B cell (primary cell): Measurements from ENCODE around the gene ASH1L. TPM values are rescaled to one million over a fixed set of nuclear protein-coding genes. Genes with fewer than 3 reads are reported as not detected.
"Not testable (repeated sequence)": the region's sequence is repeated elsewhere in the genome, so short reads cannot be mapped to it uniquely, and the experiment has no call there.

Experiments
- ATAC-seq: fragments of 200-7000 bp; cut with Tn5 transposase; one replicate; pipeline ENCODE4 v1.10.0; 2021; ENCODE audit warnings: low read depth, mild to moderate bottlenecking, moderate number of reproducible peaks, moderate library complexity
- CTCF ChIA-PET: fragments of 350-600 bp; sonication (Branson Sonifier 250); formaldehyde crosslinking; loops from one replicate; lab custom pipeline; 2021; ENCODE audit warnings: antibody characterized with exemption, inconsistent platforms; lab: Charles Lee
- POLR2A ChIA-PET: fragments of 350-600 bp; sonication (Branson Sonifier 250); formaldehyde crosslinking; loops from one replicate; lab custom pipeline; 2021; ENCODE audit warnings: antibody characterized with exemption; lab: Charles Lee
- DNase-seq: peaks from one replicate; pipeline ENCODE4 v3.0.0; 2013
- H2AFZ ChIP-seq: 2 replicates; pipeline ENCODE4 v1.6.1; 2012; ENCODE audit warnings: mild to moderate bottlenecking, low read depth, low read length; ENCODE audit not compliant: insufficient read depth, poor library complexity, severe bottlenecking
- H3K27ac ChIP-seq, 2 donors: 1 replicate in 1 of 2; 2 replicates in 1 of 2; pipeline ENCODE4 v1.5.1; 2012 to 2013; ENCODE audit warnings: low read length in 2 of 2, mild to moderate bottlenecking in 2 of 2, moderate library complexity in 1 of 2
- H3K27me3 ChIP-seq, 4 experiments: fragments of 200-600 bp in 1 of 4; sonication (generic) in 1 of 4; replicated peaks in 1 of 4; 1 replicate in 2 of 4; 2 replicates in 2 of 4; pipeline versions ENCODE4 v1.6.1 to v1.7.0; 2013 to 2016; ENCODE audit warnings: low read length in 3 of 4, mild to moderate bottlenecking in 2 of 4, mixed read lengths in 1 of 4, moderate library complexity in 1 of 4; ENCODE audit not compliant: insufficient read depth in 4 of 4, control insufficient read depth in 3 of 4; ENCODE audit errors: control extremely low read depth in 1 of 4
- H3K36me3 ChIP-seq, 2 experiments: replicated peaks in 1 of 2; 1 replicate in 1 of 2; 2 replicates in 1 of 2; pipeline versions ENCODE4 v1.6.1 to v1.7.1; 2013; ENCODE audit warnings: low read length in 1 of 2; ENCODE audit not compliant: insufficient read depth in 2 of 2, control insufficient read depth in 1 of 2; ENCODE audit errors: control extremely low read depth in 1 of 2, extremely low read depth in 1 of 2
- H3K4me1 ChIP-seq, 2 donors: fragments of 200-600 bp in 1 of 2; sonication (generic) in 1 of 2; 1 replicate in 1 of 2; 2 replicates in 1 of 2; pipeline versions ENCODE4 v1.5.1 to v1.6.1; 2013 to 2017; ENCODE audit warnings: low read length in 2 of 2; ENCODE audit not compliant: control insufficient read depth in 2 of 2, insufficient read depth in 2 of 2
- H3K4me2 ChIP-seq: replicated peaks from 2 replicates; pipeline ENCODE3; 2012; ENCODE audit warnings: mild to moderate bottlenecking, low read depth, low read length; ENCODE audit not compliant: poor library complexity, severe bottlenecking
- H3K4me3 ChIP-seq, 5 experiments: fragments of 200-600 bp in 1 of 5; sonication (generic) in 1 of 5; 1 replicate in 3 of 5; 2 replicates in 2 of 5; pipeline versions ENCODE4 v1.5.1 to v1.7.0; 2011 to 2016; ENCODE audit warnings: low read length in 4 of 5, mild to moderate bottlenecking in 4 of 5, low read depth in 2 of 5, control low read depth in 1 of 5, moderate library complexity in 1 of 5; ENCODE audit not compliant: insufficient read depth in 1 of 5; ENCODE audit errors: control extremely low read depth in 1 of 5, extremely low read depth in 1 of 5
- H3K79me2 ChIP-seq: fragments of 200-600 bp; sonication (generic); one replicate; pipeline ENCODE4 v1.6.0; 2016; ENCODE audit warnings: low read length; ENCODE audit not compliant: control insufficient read depth, insufficient read depth
- H3K9ac ChIP-seq: fragments of 200-600 bp; sonication (generic); 2 replicates; pipeline ENCODE4 v1.6.1; 2017; ENCODE audit warnings: mild to moderate bottlenecking, low read length, moderate library complexity
- H3K9me3 ChIP-seq, 3 donors: one replicate each; pipeline versions ENCODE4 v1.6.1 to v1.7.1; 2013; ENCODE audit warnings: low read length in 2 of 3; ENCODE audit not compliant: control insufficient read depth in 2 of 3, insufficient read depth in 1 of 3; ENCODE audit errors: control extremely low read depth in 1 of 3
- H4K20me1 ChIP-seq: 2 replicates; pipeline ENCODE4 v1.6.0; 2012; ENCODE audit warnings: mild to moderate bottlenecking, low read length; ENCODE audit not compliant: insufficient read depth, control insufficient read depth, poor library complexity, severe bottlenecking
- H3K27ac Mint-ChIP-seq: one replicate; pipeline ENCODE4 v1.8.0; 2021; ENCODE audit warnings: mixed read lengths
- H3K27me3 Mint-ChIP-seq: one replicate; pipeline ENCODE4 v1.8.0; 2021; ENCODE audit warnings: mixed read lengths
- H3K4me1 Mint-ChIP-seq: one replicate; pipeline ENCODE4 v1.8.0; 2021; ENCODE audit warnings: mixed read lengths
- H3K4me3 Mint-ChIP-seq: one replicate; pipeline ENCODE4 v1.8.0; 2021; ENCODE audit warnings: mixed read lengths
- H3K9me3 Mint-ChIP-seq: one replicate; pipeline ENCODE4 v1.8.0; 2022; ENCODE audit warnings: mixed read lengths; ENCODE audit not compliant: insufficient read depth
- CTCF ChIP-seq: fragments of 200-600 bp; IDR thresholded peaks from one replicate; pipeline ENCODE4 v1.8.0; 2022; ENCODE audit warnings: antibody characterized with exemption, mild to moderate bottlenecking
- EZH2 ChIP-seq: IDR thresholded peaks from 2 replicates; pipeline ENCODE4 v1.6.1; 2012; ENCODE audit warnings: borderline replicate concordance, low read depth, mild to moderate bottlenecking, moderate library complexity, low read length; ENCODE audit not compliant: insufficient read depth, poor library complexity, severe bottlenecking
- WGBS: methylation state at CpG from one replicate; pipeline ENCODE4 v1.1.5; 2013; ENCODE audit warnings: missing lambda C conversion rate; ENCODE audit not compliant: insufficient coverage; 5-methylcytosine and 5-hydroxymethylcytosine counted together
- intact Hi-C: fragments of 100-400 bp; cut with micrococcal nuclease; formaldehyde crosslinking; loops from one replicate; pipeline ENCODE4 v1.10.0; 2022
- polyA plus RNA-seq: library from polyadenylated mRNA; depleted of rRNA; stranded (reverse); fragments of >200 nt; gene quantifications from 2 replicates; pipeline ENCODE4 v1.2.3, GENCODE V29; 2012
- total RNA-seq, 2 donors: library from RNA; stranded (reverse); fragments of 120-200 nt in 1 of 2; gene quantifications; 1 replicate in 1 of 2; 2 replicates in 1 of 2; pipeline versions ENCODE4 v1.2.3 to v1.2.4, GENCODE V29; 2013 to 2022

Gene ASH1L
- total and polyA plus RNA-seq, 2 donors (not counting 1 experiment from before 2014, with no cell fraction given) = 17.7 to 124 TPM

DNA sequence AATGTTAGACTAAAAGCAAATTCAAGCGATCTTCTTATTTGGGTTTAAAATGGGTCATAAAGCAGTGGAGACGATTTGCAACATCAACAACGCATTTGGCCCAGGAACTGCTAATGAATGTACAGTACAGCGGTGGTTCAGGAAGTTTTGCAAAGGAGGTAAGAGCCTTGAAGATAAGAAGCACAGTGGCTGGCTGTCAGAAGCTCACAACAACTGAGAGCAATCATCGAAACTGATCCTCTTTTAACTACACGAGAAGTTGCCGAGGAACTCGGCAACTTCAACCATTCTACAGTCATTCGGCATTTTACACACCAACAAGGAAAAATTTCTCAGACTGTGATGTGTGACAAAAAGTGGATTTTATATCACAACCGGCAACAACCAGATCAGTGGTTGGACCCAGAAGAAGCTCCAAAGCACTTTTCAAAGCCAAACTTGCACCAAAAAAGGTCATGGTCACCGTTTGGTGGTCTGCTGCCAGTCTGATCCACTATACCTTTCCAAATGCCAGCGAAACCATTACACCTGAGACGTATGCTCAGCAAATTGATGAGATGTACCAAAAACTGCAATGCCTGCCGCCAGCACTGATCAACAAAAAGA is 47.9 kb downstream of the ASH1L start:
- CTCF ChIA-PET = no interaction called here
- intact Hi-C loops = no loop called here
- Histone ChIP-seq H3K79me2 (peaks cover 96% of the 10 kb centered on the region), H3K4me3 (no peak overlapping the region), H3K36me3 (peaks cover 0 to 18% of the 10 kb centered on the region in 2 experiments), H3K4me1 (peaks cover 3 to 7% of the 10 kb centered on the region in 2 donors), H3K4me2 (no peak overlapping the region), H4K20me1 (peaks cover 34% of the 10 kb centered on the region), H3K27ac (no peak overlapping the region), H3K9me3 (no peaks in the 10 kb centered on the region), H3K27me3 (no peaks in the 10 kb centered on the region), H2AFZ (no peak overlapping the region), H3K9ac (no peak overlapping the region)
- DNase-seq = no peak
- peak overlapping the region; percentile 68 for H3K27ac Mint-ChIP-seq
- TF ChIP-seq CTCF (no peak), EZH2 (no peak)
- WGBS = 81% methylated on average over 8 of the region's 14 CpGs
- POLR2A ChIA-PET = no interaction called here
- no peak overlapping the region for H3K4me3 Mint-ChIP-seq
- peaks cover 39% of the 10 kb centered on the region for H3K4me1 Mint-ChIP-seq
- H3K9me3 Mint-ChIP-seq = no peaks in the 10 kb centered on the region
- no peaks in the 10 kb centered on the region for H3K27me3 Mint-ChIP-seq
- ATAC-seq = no peak

- no peaks in the 10 kb centered on the region for H3K27me3 Mint-ChIP-seq
- no peak overlapping the region for H3K9ac ChIP-seq
- H3K27me3 ChIP-seq = no peaks in the 10 kb centered on the region
- intact Hi-C loops = no loop called here
- no peaks in the 10 kb centered on the region for H3K9me3 Mint-ChIP-seq
- H3K79me2 ChIP-seq = peaks cover 95% of the 10 kb centered on the region
- DNase-seq (no peak), ATAC-seq (no peak)
- no peak overlapping the region for H3K4me3 Mint-ChIP-seq
- H3K27ac Mint-ChIP-seq = no peak overlapping the region
- no peak overlapping the region for H2AFZ ChIP-seq
- TF ChIP-seq EZH2 = no peak
- TF ChIP-seq CTCF = no peak
- H3K9me3 ChIP-seq = no peaks in the 10 kb centered on the region
- ChIA-PET POLR2A (interaction anchor here (0.7 kb wide), 1 partner anchor 117 kb away, joined by 7 read pairs; no protein-coding TSS in a partner anchor), CTCF (interaction anchor here (1.1 kb wide), 1 partner anchor 262 kb away, joined by 3 read pairs; no protein-coding TSS in a partner anchor)
- H3K4me3 ChIP-seq = no peak overlapping the region
- peaks cover 40% of the 10 kb centered on the region for H3K4me1 Mint-ChIP-seq
- H3K4me1 ChIP-seq = peaks cover under 1 to 5% of the 10 kb centered on the region in 2 donors
- 97% methylated on average over 3 of the region's 3 CpGs for WGBS
- H3K4me2 ChIP-seq = no peak overlapping the region
- peaks cover 2 to 20% of the 10 kb centered on the region in 2 experiments for H3K36me3 ChIP-seq
- H4K20me1 ChIP-seq = peaks cover 34% of the 10 kb centered on the region
- H3K27ac ChIP-seq = peak overlapping the region in 1 of 2 donors; percentile 15
These were observed 49.2 kb downstream of the ASH1L start for GRCh38 chr1:155513300-155513916.

DNA sequence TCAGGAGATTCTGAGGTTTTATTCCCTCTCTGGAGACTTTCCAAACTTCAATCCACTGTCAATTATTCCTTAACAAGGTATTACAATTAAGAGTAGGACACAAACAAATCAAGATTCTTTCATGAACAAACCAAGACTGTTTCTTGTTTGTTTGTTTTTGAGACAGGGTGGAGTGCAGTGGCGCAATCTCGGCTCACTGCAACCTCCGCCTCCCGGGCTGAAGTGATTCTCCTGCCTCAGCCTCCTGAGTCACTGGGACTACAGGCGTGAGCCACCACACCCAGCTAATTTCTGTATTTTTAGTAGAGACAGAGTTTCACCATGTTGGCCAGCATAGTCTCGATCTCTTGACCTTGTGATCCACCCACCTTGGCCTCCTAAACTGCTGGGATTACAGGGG is 51.2 kb downstream of the ASH1L start:
- H3K9ac ChIP-seq, H3K4me3 ChIP-seq, ATAC-seq, H3K4me3 Mint-ChIP-seq, DNase-seq, H3K27me3 ChIP-seq, H2AFZ ChIP-seq, H3K4me2 ChIP-seq, H3K27ac ChIP-seq, H3K9me3 ChIP-seq, H3K9me3 Mint-ChIP-seq, POLR2A ChIA-PET, H3K27me3 Mint-ChIP-seq, H3K4me1 ChIP-seq, CTCF ChIA-PET, intact Hi-C loops, H3K27ac Mint-ChIP-seq: not testable (repeated sequence)
- Histone ChIP-seq H4K20me1 (peaks cover 32% of the 10 kb centered on the region), H3K79me2 (peaks cover 96% of the 10 kb centered on the region), H3K36me3 (peaks cover 2 to 20% of the 10 kb centered on the region in 2 experiments)
- H3K4me1 Mint-ChIP-seq = peaks cover 35% of the 10 kb centered on the region
- 80% methylated on average over 1 of the region's 6 CpGs for WGBS
